ENCODE measurements around the gene SLC16A5. TPM values are rescaled to one million over a fixed set of nuclear protein-coding genes. Genes with fewer than 3 reads are reported as not detected.

The SLC16A5 gene
- polyA plus RNA-seq, 1 donor = 25.5 TPM

- no peak for DNase-seq
- Histone ChIP-seq H3K4me1 (ENCODE audit: control insufficient read depth, insufficient read depth, low read length) (peaks cover 15% of the 10 kb centered on the region), H3K9me3 (ENCODE audit: control insufficient read depth, low read depth, low read length) (peaks cover 5% of the 10 kb centered on the region), H3K27ac (ENCODE audit: low read length) (no peak overlapping the region), H3K27me3 (ENCODE audit: control insufficient read depth, insufficient read depth, low read length) (no peaks in the 10 kb centered on the region), H3K4me3 (ENCODE audit: low read length) (no peak overlapping the region), H3K36me3 (ENCODE audit: control insufficient read depth, insufficient read depth, low read length) (peaks cover 54% of the 10 kb centered on the region)
- no CpG with 5 or more reads among the region's 7 CpGs for WGBS (ENCODE audit: insufficient coverage, low lambda C conversion rate)
Measured at GRCh38 chr17:75098861-75099260, 11.1 kb downstream of the SLC16A5 start.

DNA sequence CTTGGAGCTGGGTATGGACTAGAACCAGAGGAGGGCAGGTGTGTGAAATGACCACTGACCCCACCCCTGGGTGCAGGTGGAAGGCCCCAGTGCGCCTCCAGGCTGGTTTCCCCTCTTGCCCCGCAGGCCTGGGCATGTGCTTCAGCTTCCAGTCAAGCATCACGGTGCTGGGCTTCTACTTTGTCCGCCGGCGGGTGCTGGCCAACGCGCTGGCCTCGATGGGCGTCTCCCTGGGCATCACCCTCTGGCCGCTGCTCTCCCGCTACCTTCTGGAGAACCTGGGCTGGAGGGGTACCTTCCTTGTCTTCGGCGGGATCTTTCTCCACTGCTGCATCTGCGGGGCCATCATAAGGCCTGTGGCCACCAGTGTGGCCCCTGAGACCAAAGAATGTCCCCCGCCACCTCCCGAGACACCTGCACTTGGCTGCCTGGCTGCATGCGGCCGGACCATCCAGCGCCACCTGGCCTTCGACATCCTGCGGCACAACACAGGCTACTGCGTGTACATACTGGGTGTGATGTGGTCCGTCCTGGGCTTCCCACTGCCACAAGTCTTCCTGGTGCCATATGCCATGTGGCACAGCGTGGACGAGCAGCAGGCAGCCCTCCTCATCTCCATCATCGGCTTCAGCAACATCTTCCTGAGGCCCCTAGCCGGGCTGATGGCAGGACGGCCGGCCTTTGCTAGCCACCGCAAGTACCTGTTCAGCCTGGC lies 12.3 kb downstream of the SLC16A5 start:
- no CpG with 5 or more reads among the region's 31 CpGs for WGBS (ENCODE audit: insufficient coverage, low lambda C conversion rate)
- Histone ChIP-seq H3K4me3 (ENCODE audit: low read length) (no peak overlapping the region), H3K27me3 (ENCODE audit: control insufficient read depth, insufficient read depth, low read length) (no peaks in the 10 kb centered on the region), H3K9me3 (ENCODE audit: control insufficient read depth, low read depth, low read length) (peaks cover 5% of the 10 kb centered on the region), H3K4me1 (ENCODE audit: control insufficient read depth, insufficient read depth, low read length) (peaks cover 7% of the 10 kb centered on the region), H3K27ac (ENCODE audit: low read length) (no peak overlapping the region), H3K36me3 (ENCODE audit: control insufficient read depth, insufficient read depth, low read length) (peaks cover 55% of the 10 kb centered on the region)
- no peak for DNase-seq

DNA sequence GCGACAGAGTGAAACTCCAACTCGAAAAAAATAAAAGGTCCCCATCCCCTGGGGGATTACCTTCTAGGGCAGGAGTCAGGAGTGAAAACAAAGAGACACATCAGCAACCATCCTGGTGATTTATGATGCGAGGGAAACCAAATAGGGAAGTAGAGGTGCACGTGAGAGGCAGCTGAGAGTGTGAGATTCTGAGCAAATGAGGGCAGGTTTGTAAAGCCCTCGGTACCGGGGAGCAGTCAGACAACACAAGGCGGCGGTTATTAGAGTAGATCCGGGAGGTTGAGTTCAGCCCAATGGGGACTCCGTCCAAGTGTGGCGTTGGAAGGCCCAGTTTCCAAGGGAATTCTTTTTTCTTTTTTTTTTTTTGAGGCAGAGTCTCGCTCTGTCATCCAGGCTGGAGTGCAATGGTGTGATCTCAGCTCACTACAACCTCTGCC lies 14.6 kb downstream of the SLC16A5 start:
- DNase-seq = no peak
- Histone ChIP-seq H3K27me3 (ENCODE audit: control insufficient read depth, insufficient read depth, low read length) (no peaks in the 10 kb centered on the region), H3K36me3 (ENCODE audit: control insufficient read depth, insufficient read depth, low read length) (peaks cover 56% of the 10 kb centered on the region), H3K4me3 (ENCODE audit: low read length) (no peak overlapping the region), H3K4me1 (ENCODE audit: control insufficient read depth, insufficient read depth, low read length) (no peaks in the 10 kb centered on the region), H3K9me3 (ENCODE audit: control insufficient read depth, low read depth, low read length) (peaks cover 5% of the 10 kb centered on the region), H3K27ac (ENCODE audit: low read length) (no peak overlapping the region)
- no CpG with 5 or more reads among the region's 12 CpGs for WGBS (ENCODE audit: insufficient coverage, low lambda C conversion rate)

DNA sequence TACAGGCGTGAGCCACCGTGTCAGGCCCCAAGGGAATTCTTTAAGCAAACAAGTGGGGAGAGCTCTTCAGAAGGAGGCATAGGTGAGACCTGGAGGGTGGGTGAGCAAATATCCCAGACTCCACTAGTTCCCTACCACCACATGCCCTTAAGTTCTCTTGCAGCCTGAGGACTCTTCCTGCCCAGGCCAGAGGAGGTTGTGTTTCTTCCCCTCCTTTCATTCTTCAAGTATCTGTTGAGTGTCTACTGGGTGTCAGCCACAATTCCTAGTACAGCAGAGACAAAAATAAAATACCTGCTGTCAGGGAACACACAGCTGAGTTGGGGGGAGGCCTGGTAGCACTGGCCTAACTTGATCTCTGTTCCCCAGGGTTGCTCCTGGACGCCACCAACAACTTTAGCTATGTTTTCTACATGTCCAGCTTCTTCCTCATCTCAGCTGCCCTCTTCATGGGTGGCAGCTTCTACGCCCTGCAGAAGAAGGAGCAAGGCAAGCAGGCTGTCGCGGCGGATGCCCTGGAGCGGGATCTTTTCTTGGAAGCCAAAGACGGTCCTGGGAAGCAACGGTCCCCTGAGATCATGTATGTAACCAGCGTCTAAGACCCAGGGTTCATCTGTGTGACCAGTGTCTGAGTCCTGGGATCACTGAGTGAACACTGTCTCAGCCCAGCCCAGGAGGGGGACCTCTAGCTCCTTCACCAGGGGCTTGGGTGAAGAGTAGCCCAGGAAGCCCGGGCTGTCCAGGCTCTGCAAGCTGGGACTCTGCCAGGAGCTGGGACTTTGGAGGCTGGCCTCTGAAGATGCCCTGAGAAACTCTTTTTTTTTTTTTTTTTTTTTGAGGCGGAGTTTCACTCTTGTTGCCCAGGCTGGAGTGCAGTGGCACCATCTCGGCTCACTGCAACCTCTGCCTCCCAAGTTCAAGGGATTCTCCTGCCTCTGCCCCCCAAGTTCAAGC lies 16.1 kb downstream of the SLC16A5 start:
- WGBS (ENCODE audit: insufficient coverage, low lambda C conversion rate) = no CpG with 5 or more reads among the region's 14 CpGs
- Histone ChIP-seq H3K4me1 (ENCODE audit: control insufficient read depth, insufficient read depth, low read length) (peaks cover under 1% of the 10 kb centered on the region), H3K36me3 (ENCODE audit: control insufficient read depth, insufficient read depth, low read length) (peaks cover 42% of the 10 kb centered on the region), H3K27ac (ENCODE audit: low read length) (no peak overlapping the region), H3K4me3 (ENCODE audit: low read length) (no peak overlapping the region), H3K9me3 (ENCODE audit: control insufficient read depth, low read depth, low read length) (peaks cover 5% of the 10 kb centered on the region), H3K27me3 (ENCODE audit: control insufficient read depth, insufficient read depth, low read length) (no peaks in the 10 kb centered on the region)
- no peak for DNase-seq

DNA sequence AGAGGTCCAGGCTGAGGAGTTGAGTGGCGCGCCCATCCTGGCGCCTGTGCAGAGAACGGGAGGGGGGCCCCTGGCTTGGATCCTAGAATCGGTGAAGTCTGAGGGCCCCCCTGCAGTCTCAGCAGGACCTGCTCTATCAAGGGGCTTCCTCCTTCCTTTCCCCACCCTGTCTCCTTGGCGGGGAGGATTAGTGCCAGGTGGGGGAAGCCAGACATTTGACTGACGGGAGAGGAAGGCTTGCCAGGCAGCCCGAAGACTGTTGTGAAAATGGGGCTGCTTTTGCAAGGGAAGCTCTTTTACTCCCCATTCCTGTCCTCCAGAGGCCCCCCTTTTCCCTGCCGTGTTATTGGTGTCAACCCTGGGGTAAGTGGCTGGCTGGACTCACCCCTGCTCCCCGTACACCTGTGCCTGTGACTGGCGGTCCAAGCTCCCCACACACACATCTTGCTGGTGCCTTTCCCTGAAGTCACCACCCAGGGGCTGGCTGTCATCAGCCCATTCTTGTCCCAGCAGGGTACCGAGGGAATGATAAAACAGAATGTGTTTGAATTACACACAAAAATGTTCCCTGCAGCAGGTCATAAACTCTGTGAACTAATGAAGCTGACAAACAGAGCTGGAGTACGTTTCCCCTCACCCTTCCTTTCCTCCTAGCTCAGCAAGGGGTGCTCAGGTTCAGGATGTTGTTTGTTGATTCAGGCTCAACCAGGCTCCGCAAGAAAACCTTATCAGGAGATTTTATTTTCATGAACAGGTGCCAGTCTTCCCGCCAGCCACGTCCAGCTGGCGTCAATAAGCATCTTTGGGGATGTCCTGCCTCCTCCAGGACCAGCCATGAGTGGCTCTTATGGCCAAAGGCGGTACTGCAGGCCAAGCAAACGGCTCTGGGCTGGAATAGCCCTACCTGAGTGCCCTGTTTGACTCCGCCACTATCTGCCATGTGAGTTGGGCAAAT lies 17.6 kb downstream of the SLC16A5 start:
- WGBS (ENCODE audit: insufficient coverage, low lambda C conversion rate) = no CpG with 5 or more reads among the region's 20 CpGs
- Histone ChIP-seq H3K4me1 (ENCODE audit: control insufficient read depth, insufficient read depth, low read length) (peaks cover 7% of the 10 kb centered on the region), H3K9me3 (ENCODE audit: control insufficient read depth, low read depth, low read length) (no peaks in the 10 kb centered on the region), H3K27ac (ENCODE audit: low read length) (no peak overlapping the region), H3K27me3 (ENCODE audit: control insufficient read depth, insufficient read depth, low read length) (peaks cover 5% of the 10 kb centered on the region), H3K36me3 (ENCODE audit: control insufficient read depth, insufficient read depth, low read length) (peaks cover 27% of the 10 kb centered on the region), H3K4me3 (ENCODE audit: low read length) (no peak overlapping the region)
- peak; percentile 32 to 46 for DNase-seq

DNA sequence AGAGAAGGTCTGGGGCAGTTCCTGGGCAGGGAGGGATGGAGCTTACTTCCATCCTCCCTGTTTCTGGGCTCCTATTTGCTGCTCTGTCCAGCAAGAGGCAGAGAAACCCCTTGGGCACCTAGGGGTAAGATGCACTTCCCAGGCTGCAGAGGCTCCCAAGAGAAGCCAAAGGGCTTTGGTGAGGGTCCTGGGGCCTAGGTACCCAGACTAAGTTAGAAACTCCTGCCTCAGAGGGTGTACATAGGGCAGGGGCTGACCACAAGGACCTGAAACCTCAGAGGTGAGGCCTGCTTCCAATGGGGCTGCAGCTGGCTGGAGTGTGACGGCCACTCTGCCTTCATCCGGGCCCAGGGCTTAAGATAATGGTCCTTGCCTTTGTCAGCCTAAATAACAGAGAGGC lies 20.4 kb downstream of the SLC16A5 start:
- H3K4me1 ChIP-seq (ENCODE audit: control insufficient read depth, insufficient read depth, low read length) = peaks cover 7% of the 10 kb centered on the region
- no CpG with 5 or more reads among the region's 2 CpGs for WGBS (ENCODE audit: insufficient coverage, low lambda C conversion rate)
- no peak for DNase-seq

DNA sequence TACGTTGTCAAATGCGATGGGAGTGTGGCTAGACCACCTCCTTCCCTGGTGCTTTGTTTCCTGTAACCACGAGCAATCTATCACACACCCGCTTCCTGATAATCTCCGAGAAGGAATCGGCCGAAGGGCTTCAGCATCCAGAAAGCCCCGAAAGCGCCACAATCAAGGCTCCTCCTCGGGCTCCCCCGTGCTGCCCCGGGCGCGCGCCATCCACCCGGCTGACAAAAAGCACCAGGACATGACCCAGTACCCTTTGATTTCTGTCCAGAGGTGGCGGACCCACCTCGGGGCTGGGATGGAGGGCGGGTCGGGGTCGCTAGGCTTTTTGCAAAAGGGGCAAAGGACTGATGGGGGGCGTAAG lies 21.3 kb downstream of the SLC16A5 start:
- H3K27me3 ChIP-seq (ENCODE audit: control insufficient read depth, insufficient read depth, low read length) = peaks cover 5% of the 10 kb centered on the region
- H3K36me3 ChIP-seq (ENCODE audit: control insufficient read depth, insufficient read depth, low read length) = peaks cover 15% of the 10 kb centered on the region
- peak overlapping the region; percentile 87 for H3K4me3 ChIP-seq (ENCODE audit: low read length)
- no CpG with 5 or more reads among the region's 22 CpGs for WGBS (ENCODE audit: insufficient coverage, low lambda C conversion rate)
- peaks cover 11% of the 10 kb centered on the region for H3K4me1 ChIP-seq (ENCODE audit: control insufficient read depth, insufficient read depth, low read length)
- peak in 1 of 2 donors; percentile 32 for DNase-seq
- no peak overlapping the region for H3K27ac ChIP-seq (ENCODE audit: low read length)
- H3K9me3 ChIP-seq (ENCODE audit: control insufficient read depth, low read depth, low read length) = no peaks in the 10 kb centered on the region

More for the DNA sequence above, 20.4 kb downstream of the SLC16A5 start:
- H3K9me3 ChIP-seq (ENCODE audit: control insufficient read depth, low read depth, low read length) = no peaks in the 10 kb centered on the region
- peaks cover 5% of the 10 kb centered on the region for H3K27me3 ChIP-seq (ENCODE audit: control insufficient read depth, insufficient read depth, low read length)
- no peak overlapping the region for H3K27ac ChIP-seq (ENCODE audit: low read length)
- H3K4me3 ChIP-seq (ENCODE audit: low read length) = no peak overlapping the region
- H3K36me3 ChIP-seq (ENCODE audit: control insufficient read depth, insufficient read depth, low read length) = peaks cover 18% of the 10 kb centered on the region

GRCh38 chr17:75109407-75110233 lies 21.9 kb downstream of the SLC16A5 start, which contains the start of gene ARMC7:
Gene ARMC7 (plus strand): TSS chr17:75109969. CDS start chr17:75110289, 320 bp downstream.
- no CpG with 5 or more reads among the region's 68 CpGs for WGBS (ENCODE audit: insufficient coverage, low lambda C conversion rate)

DNA sequence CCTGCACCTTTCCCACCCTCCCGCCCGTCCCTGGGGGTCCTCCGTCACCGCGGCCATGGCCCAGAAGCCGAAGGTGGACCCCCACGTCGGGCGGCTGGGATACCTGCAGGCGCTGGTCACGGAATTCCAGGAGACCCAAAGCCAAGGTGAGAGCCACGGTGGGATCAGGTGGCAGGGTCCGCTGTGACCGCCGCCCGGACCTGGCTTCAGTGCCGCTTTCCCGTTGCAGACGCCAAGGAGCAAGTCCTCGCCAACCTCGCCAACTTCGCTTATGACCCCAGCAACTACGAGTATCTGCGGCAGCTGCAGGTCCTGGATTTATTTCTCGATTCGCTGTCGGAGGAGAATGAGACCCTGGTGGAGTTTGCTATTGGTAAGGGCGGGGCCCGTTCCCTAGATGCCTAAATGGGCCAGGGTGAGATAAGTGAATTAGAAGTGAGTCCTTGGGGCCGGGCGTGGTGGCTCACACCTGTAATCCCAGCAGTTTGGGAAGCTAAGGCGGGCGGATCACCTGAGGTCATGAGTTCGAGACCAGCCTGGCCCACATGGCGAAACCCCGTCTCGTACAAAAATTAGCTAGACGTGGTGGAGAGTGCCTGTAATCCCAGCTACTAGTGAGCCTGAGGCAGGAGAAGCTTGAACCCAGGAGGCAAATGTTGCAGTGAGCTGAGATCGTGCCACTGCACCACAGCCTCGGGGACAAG lies 22.6 kb downstream of the SLC16A5 start:
- peaks cover 2% of the 10 kb centered on the region for H3K36me3 ChIP-seq (ENCODE audit: control insufficient read depth, insufficient read depth, low read length)
- peak overlapping the region; percentile 87 for H3K4me3 ChIP-seq (ENCODE audit: low read length)
- no CpG with 5 or more reads among the region's 40 CpGs for WGBS (ENCODE audit: insufficient coverage, low lambda C conversion rate)
- H3K9me3 ChIP-seq (ENCODE audit: control insufficient read depth, low read depth, low read length) = no peaks in the 10 kb centered on the region
- peak in 1 of 2 donors; percentile 57 for DNase-seq
- no peak overlapping the region for H3K27ac ChIP-seq (ENCODE audit: low read length)
- H3K4me1 ChIP-seq (ENCODE audit: control insufficient read depth, insufficient read depth, low read length) = peaks cover 18% of the 10 kb centered on the region
- peaks cover 5% of the 10 kb centered on the region for H3K27me3 ChIP-seq (ENCODE audit: control insufficient read depth, insufficient read depth, low read length)

More at GRCh38 chr17:75109407-75110233, 21.9 kb downstream of the SLC16A5 start, which contains the start of gene ARMC7:
- no peaks in the 10 kb centered on the region for H3K9me3 ChIP-seq (ENCODE audit: control insufficient read depth, low read depth, low read length)
- H3K4me3 ChIP-seq (ENCODE audit: low read length) = peak within 1 kb of the TSS; percentile 87
- H3K4me1 ChIP-seq (ENCODE audit: control insufficient read depth, insufficient read depth, low read length) = peaks cover 14% of the 10 kb centered on the region
- peaks cover 5% of the 10 kb centered on the region for H3K27me3 ChIP-seq (ENCODE audit: control insufficient read depth, insufficient read depth, low read length)
- peak within 1 kb of the TSS; percentile 12 for H3K27ac ChIP-seq (ENCODE audit: low read length)
- DNase-seq = peak; percentile 86 to 89
- H3K36me3 ChIP-seq (ENCODE audit: control insufficient read depth, insufficient read depth, low read length) = peaks cover 10% of the 10 kb centered on the region
